ENCODE results near the gene RASL12. TPM values are rescaled to one million over a fixed set of nuclear protein-coding genes. Genes with fewer than 3 reads are reported as not detected.
A peak's percentile ranks its signal among the peaks of the same experiment; 100 is the strongest.

RASL12 gene
- total RNA-seq, 1 donor from 2014 or later = 85.7 TPM

DNA sequence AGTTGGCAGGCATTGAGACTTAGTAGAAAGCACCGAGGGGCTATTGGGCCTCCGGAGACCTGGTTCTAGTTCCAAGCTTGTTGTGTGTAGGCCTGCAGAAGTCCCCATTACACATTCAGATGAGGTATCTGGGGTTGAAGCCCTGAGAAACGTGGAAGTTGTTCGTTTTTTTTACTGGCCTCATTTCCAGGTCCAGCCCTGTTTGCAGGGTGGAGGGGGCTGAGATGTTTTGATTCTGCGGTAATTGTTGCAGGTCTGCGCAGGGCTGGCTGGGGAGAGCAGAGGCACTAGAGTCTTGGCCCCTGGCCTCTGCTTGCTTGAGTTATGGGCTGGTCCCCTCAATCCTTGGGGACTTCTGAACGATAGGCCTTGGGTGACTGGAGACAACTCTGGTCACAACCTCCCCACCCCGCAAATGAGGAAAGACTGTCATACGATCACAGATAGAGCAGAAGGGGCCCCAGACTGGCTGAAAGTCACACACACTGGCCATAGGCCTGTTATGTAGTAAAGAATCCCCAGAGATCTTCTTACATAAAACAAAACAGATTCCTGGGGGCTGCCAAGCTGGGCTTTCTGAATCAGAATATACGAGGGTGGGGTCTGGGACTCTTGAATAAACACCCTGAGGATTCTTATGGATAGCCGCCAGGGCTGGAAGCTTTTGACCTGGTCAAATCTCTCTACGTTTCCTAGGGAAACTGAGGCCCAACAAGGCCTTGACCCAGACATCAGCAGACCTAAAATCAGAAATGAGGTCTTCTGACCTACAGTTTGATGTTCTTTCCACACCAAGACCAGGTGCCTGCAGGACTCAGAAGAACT, 24.4 kb upstream of the RASL12 start:
- Histone ChIP-seq H3K27me3 (no peaks in the 10 kb centered on the region), H3K4me1 (peaks cover 33% of the 10 kb centered on the region), H3K36me3 (no peaks in the 10 kb centered on the region), H3K27ac (peak overlapping the region; percentile 18), H3K9me3 (no peaks in the 10 kb centered on the region), H3K4me3 (no peak overlapping the region)
- intact Hi-C loops (cut with DNase I) = no loop called here
- no peak for TF ChIP-seq POLR2AphosphoS5 (IDR thresholded peaks at IDR 0.05; ENCODE audit: insufficient read depth in 1 of 2, low read depth in 1 of 2)
- no peak for TF ChIP-seq POLR2A (IDR thresholded peaks at IDR 0.05)
- TF ChIP-seq, protein P1, sequence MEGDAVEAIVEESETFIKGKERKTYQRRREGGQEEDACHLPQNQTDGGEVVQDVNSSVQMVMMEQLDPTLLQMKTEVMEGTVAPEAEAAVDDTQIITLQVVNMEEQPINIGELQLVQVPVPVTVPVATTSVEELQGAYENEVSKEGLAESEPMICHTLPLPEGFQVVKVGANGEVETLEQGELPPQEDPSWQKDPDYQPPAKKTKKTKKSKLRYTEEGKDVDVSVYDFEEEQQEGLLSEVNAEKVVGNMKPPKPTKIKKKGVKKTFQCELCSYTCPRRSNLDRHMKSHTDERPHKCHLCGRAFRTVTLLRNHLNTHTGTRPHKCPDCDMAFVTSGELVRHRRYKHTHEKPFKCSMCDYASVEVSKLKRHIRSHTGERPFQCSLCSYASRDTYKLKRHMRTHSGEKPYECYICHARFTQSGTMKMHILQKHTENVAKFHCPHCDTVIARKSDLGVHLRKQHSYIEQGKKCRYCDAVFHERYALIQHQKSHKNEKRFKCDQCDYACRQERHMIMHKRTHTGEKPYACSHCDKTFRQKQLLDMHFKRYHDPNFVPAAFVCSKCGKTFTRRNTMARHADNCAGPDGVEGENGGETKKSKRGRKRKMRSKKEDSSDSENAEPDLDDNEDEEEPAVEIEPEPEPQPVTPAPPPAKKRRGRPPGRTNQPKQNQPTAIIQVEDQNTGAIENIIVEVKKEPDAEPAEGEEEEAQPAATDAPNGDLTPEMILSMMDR (IDR thresholded peaks at IDR 0.05) = no peak
- DNase-seq (ENCODE audit: extremely low spot score in 2 of 2) = no peak

DNA sequence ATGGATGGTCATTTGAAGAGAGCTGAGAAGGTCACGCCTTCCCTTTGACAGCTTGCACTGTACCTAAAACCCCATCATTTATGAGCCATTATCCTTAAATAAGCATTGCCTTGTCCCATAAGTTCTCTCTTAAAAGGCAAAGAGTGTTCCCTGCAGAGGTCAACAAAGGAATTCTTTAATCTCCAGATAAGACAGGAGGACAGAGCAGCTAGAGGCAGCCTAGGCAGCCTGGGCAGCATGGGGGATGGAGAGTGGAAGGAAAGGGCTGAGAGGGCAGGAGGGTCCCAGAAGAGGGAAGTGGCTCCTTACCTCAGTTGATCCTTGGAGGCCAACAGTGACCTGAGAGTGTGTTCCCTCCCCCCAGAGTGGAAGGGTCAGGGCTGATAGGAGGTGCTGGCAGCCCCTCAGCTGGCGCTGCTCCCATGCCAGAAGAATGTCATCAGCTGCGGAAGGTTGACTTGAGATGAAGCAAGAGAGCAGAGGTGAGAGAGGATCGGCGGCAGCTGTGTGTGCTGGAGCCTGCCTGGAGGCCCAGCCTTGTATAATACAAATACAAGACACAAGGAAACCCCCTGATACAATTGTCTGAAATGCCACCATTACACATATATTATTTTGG, 21.5 kb upstream of the RASL12 start:
- H3K9me3 ChIP-seq = no peaks in the 10 kb centered on the region
- H3K4me1 ChIP-seq = peaks cover 43% of the 10 kb centered on the region
- no peaks in the 10 kb centered on the region for H3K36me3 ChIP-seq
- DNase-seq (ENCODE audit: extremely low spot score in 2 of 2) = no peak
- intact Hi-C loops (cut with DNase I) = loop anchor here (5.0 kb wide), 1 partner anchor 37 kb away; no protein-coding TSS in a partner anchor
- no peaks in the 10 kb centered on the region for H3K27me3 ChIP-seq
- H3K4me3 ChIP-seq = no peak overlapping the region
- TF ChIP-seq, protein P1 (IDR thresholded peaks at IDR 0.05) = no peak
- TF ChIP-seq POLR2A (IDR thresholded peaks at IDR 0.05) (no peak), POLR2AphosphoS5 (IDR thresholded peaks at IDR 0.05; ENCODE audit: insufficient read depth in 1 of 2, low read depth in 1 of 2) (no peak)
- H3K27ac ChIP-seq = peak overlapping the region; percentile 58

DNA sequence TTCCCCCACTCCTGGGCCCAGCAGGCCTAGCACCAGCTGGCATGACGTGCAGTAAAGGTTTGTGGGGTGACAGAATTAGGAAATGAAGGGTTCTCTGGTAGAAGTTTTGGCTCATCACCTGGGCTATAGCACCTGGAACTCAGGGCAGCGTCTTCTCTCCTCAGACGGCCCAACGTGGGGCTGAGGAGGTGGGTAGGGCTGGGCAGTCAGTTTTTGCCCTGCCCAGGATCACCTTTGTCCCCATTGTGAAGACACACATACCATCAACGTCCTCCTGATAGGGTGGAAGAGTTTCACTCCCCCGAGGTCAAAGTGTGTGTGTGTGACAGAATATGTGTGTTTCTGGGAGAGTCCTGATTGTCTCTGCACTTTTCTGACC, 20.8 kb upstream of the RASL12 start:
- Histone ChIP-seq H3K4me3 (no peak overlapping the region), H3K27ac (peak overlapping the region; percentile 58), H3K36me3 (no peaks in the 10 kb centered on the region), H3K4me1 (peaks cover 43% of the 10 kb centered on the region), H3K27me3 (no peaks in the 10 kb centered on the region), H3K9me3 (no peaks in the 10 kb centered on the region)
- DNase-seq (ENCODE audit: extremely low spot score in 2 of 2) = no peak
- TF ChIP-seq, protein P1 (IDR thresholded peaks at IDR 0.05) = no peak
- no peak for TF ChIP-seq POLR2AphosphoS5 (IDR thresholded peaks at IDR 0.05; ENCODE audit: insufficient read depth in 1 of 2, low read depth in 1 of 2)
- TF ChIP-seq POLR2A (IDR thresholded peaks at IDR 0.05) = no peak
- intact Hi-C loops (cut with DNase I) = loop anchor here (5.0 kb wide), 1 partner anchor 36 kb away; no protein-coding TSS in a partner anchor

DNA sequence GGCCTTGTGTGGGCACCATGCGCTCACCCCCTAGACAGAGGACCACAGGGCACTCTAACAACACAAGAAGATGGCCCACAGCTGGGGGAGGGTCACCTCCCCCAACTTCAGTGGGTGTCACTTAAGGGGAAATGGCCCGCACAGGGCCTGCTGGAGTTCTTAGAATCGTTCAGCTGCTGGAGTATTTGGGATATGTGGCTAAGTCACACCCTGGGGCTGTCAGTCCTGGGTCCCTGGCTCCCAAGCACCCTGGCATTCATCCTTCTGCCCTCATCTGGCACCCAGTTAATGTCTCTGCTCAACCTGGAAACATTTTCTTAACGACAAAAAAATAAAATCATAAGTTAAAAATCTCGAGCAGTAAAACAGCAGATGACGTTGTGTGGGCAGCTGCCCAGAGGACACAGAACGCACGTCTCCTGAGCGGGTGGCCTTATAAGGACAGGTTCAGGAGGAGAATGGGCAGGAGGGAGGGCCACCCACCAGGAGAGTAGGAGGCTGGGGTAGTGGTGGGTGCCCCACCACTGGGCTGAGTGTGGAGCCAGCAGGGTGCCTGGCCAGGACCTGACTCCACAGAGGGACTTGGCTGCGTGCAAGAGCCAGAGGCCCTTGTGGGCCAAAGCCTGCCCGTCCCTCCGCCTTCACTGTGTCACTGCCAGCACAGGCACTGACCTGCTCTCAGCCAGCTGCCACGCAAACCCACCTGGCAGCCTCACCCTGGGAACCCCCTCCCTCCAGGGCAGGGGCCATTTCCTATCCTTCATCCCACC, 20.3 kb upstream of the RASL12 start:
- no peaks in the 10 kb centered on the region for H3K27me3 ChIP-seq
- no peak for TF ChIP-seq POLR2A (IDR thresholded peaks at IDR 0.05)
- peak; percentile 26 to 75 for TF ChIP-seq POLR2AphosphoS5 (IDR thresholded peaks at IDR 0.05; ENCODE audit: insufficient read depth in 1 of 2, low read depth in 1 of 2)
- TF ChIP-seq, protein P1 (IDR thresholded peaks at IDR 0.05) = no peak
- intact Hi-C loops (cut with DNase I) = loop anchor here (5.0 kb wide), 1 partner anchor 36 kb away; no protein-coding TSS in a partner anchor
- peaks cover 44% of the 10 kb centered on the region for H3K4me1 ChIP-seq
- H3K4me3 ChIP-seq = no peak overlapping the region
- DNase-seq (ENCODE audit: extremely low spot score in 2 of 2) = no peak
- no peaks in the 10 kb centered on the region for H3K36me3 ChIP-seq
- H3K9me3 ChIP-seq = no peaks in the 10 kb centered on the region
- peak overlapping the region; percentile 58 for H3K27ac ChIP-seq
